ENCODE results near the gene GTF3C5. TPM values are rescaled to one million over a fixed set of nuclear protein-coding genes. Genes with fewer than 3 reads are reported as not detected.
A peak's percentile ranks its signal among the peaks of the same experiment; 100 is the strongest.

The GTF3C5 gene
- total and polyA plus RNA-seq, 9 donors: 32.3 to 71.6 (median 52.2) TPM

DNA sequence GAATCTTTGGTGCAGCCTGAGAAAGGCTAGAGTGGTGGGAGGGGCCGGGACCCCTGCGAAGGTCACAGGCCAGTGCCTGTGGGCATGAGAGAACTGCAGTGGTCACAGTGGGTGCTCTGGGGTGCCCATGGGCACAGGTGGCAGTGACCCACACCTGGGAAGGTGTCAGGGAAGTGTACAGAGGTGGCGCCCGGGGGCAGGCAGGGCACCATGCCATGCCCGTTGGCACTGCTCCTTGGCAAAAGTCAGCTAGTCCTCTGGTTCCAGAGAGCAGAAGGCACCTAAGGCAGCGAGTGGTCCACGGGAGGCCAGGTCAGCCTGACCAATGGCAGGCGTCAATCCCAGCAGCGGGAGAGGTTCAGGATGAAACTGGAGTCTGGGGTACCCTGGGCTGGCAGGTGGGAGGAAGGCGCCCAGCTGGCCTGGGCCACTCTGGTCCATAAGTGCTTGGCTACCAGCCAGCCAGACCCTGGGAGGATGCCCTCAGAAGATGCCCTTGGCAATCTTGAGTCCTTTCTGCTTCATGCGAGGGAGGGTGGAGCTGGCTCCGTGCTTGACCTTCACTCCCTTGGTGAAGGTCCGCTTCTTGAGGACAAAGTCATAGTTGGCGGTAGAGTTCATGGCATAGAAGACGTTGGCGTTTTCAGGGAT lies 67.4 kb downstream of the GTF3C5 start:
- Histone ChIP-seq H3K4me1 (ENCODE audit: insufficient read depth) (no peaks in the 10 kb centered on the region), H3K9me3 (no peaks in the 10 kb centered on the region), H3K27me3 (no peaks in the 10 kb centered on the region), H3K27ac (no peak overlapping the region), H3K36me3 (no peaks in the 10 kb centered on the region), H3K4me3 (no peak overlapping the region)
- TF ChIP-seq EP300 (IDR thresholded peaks at IDR 0.05) (no peak), POLR2A (IDR thresholded peaks at IDR 0.05) (no peak), CTCF (IDR thresholded peaks at IDR 0.05) (no peak)
- intact Hi-C loops (cut with DNase I): no loop called here
- no peak for DNase-seq
- 86 to 88% (median 87%) methylated on average over 16 of the region's 16 CpGs for WGBS, 3 donors

DNA sequence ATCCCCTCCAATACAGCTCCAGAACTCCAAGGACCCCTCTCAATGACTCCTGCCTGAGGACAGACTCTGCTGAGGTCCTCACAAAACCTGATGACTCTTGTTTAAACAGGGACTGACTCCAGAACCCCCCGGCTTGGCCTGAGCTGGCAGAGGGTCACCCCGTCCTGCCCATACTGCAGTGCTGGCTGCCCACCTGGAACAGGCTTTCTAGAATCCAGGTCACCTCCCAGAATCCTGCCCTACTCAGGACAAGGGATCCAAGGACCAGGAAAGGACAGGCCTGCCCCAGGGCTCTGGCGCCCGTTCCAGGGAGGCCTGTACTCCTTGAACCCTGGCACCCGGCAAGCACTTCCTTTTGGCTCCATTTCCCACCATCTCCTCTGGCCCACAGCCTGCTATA lies 68.1 kb downstream of the GTF3C5 start:
- intact Hi-C loops (cut with DNase I): no loop called here
- no peaks in the 10 kb centered on the region for H3K4me1 ChIP-seq (ENCODE audit: insufficient read depth)
- H3K4me3 ChIP-seq: no peak overlapping the region
- DNase-seq: peak in 1 of 5 donors; percentile 24
- no peak overlapping the region for H3K27ac ChIP-seq
- 86 to 97% (median 94%) methylated on average over 5 of the region's 5 CpGs for WGBS, 3 donors
- H3K27me3 ChIP-seq: no peaks in the 10 kb centered on the region
- TF ChIP-seq CTCF (IDR thresholded peaks at IDR 0.05) (no peak), EP300 (IDR thresholded peaks at IDR 0.05) (no peak), POLR2A (IDR thresholded peaks at IDR 0.05) (no peak)
- H3K36me3 ChIP-seq: no peaks in the 10 kb centered on the region
- H3K9me3 ChIP-seq: no peaks in the 10 kb centered on the region

DNA sequence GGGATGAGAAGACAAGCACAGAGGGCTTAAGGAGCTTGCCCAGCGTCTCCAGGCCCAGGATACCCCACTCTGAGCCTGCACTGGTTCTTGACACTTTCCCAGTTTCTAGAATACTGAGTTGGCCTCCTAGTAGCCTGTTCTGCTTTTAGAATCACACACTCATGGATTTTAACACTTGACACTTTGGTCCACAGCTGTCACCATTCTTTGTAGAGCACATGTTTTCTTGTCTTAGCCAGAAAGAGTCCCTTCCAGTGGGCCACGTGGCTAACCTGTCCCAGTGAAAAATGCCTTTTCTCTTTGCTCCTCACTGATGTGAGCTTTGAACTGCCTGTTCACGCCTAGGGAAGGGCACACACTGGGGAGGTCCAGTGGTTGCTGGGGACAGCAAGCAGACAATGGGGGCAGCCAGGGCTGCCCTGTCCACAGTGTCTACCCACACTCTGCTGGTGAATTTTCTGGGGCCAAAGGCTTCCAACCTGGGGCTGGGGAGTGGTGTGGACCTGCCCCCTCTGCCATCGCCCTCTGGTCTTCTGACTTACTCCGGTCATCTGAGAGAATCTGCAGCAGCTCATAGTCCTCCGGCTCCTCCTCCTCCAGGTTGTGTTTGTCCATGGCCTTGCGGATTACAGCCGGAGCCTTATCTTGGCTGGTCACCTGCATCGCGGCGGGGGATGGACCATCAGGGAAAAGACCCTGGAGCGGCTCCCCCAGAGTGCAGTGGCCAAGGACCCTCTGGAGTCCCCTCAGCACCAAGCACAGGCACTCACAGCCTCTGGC lies 69.1 kb downstream of the GTF3C5 start:
- 83 to 92% (median 83%) methylated on average over 12 of the region's 12 CpGs for WGBS, 3 donors
- no peak overlapping the region for H3K4me3 ChIP-seq
- H3K9me3 ChIP-seq: no peaks in the 10 kb centered on the region
- peak in 1 of 5 donors; percentile 19 for DNase-seq
- TF ChIP-seq CTCF (IDR thresholded peaks at IDR 0.05) (no peak), EP300 (IDR thresholded peaks at IDR 0.05) (no peak), POLR2A (IDR thresholded peaks at IDR 0.05) (no peak)
- H3K4me1 ChIP-seq (ENCODE audit: insufficient read depth): no peaks in the 10 kb centered on the region
- no peaks in the 10 kb centered on the region for H3K27me3 ChIP-seq
- no peaks in the 10 kb centered on the region for H3K36me3 ChIP-seq
- intact Hi-C loops (cut with DNase I): loop anchor here in 1 of 4 donors (2.0 kb wide), 1 partner anchor 45 kb away; no protein-coding TSS in a partner anchor
- H3K27ac ChIP-seq: no peak overlapping the region

GRCh38 chr9:133100506-133101355 lies 69.9 kb downstream of the GTF3C5 start:
- H3K4me3 ChIP-seq: no peak overlapping the region
- H3K9me3 ChIP-seq: no peaks in the 10 kb centered on the region
- H3K4me1 ChIP-seq (ENCODE audit: insufficient read depth): no peaks in the 10 kb centered on the region
- no peaks in the 10 kb centered on the region for H3K36me3 ChIP-seq
- no peak overlapping the region for H3K27ac ChIP-seq
- intact Hi-C loops (cut with DNase I): loop anchor here in 1 of 4 donors (2.0 kb wide), 1 partner anchor 44 kb away; no protein-coding TSS in a partner anchor
- WGBS, 3 donors: 77 to 88% (median 80%) methylated on average over 13 of the region's 13 CpGs
- H3K27me3 ChIP-seq: no peaks in the 10 kb centered on the region
- no peak for TF ChIP-seq EP300 (IDR thresholded peaks at IDR 0.05)
- TF ChIP-seq POLR2A (IDR thresholded peaks at IDR 0.05): no peak
- TF ChIP-seq CTCF (IDR thresholded peaks at IDR 0.05): no peak
- DNase-seq: peak in 1 of 5 donors; percentile 15

Measured in ovary (tissue), 9 donors.